ENCODE data around the gene LDLRAD1.
"Not testable (repeated sequence)": the region's sequence is repeated elsewhere in the genome, so short reads cannot be mapped to it uniquely, and the experiment has no call there.

LDLRAD1 gene

GRCh38 chr1:53992085-53992874 lies 25.7 kb downstream of the LDLRAD1 start:
- DNase-seq: no peak

DNA sequence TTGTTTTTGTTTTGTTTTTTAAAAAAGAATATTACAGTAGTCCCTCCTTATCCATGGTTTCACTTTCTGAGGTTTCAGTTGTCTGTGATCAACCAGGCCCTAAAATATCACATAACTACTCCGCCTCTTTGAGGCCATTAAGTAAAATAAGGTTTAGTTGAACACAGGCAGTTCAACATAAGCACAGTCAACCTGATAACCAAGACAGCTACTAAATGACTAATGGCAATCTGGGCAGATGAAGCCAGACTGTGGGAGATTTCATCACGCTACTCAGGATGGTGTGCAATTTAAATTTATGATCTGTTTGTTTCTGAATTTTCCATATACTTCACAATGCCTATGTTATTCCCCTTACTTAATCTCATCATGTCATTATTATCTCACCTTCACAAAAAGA lies 30.1 kb downstream of the LDLRAD1 start:
- DNase-seq: no peak

- no peak for DNase-seq
Measured at GRCh38 chr1:53986458-53986857, 31.5 kb downstream of the LDLRAD1 start.

DNA sequence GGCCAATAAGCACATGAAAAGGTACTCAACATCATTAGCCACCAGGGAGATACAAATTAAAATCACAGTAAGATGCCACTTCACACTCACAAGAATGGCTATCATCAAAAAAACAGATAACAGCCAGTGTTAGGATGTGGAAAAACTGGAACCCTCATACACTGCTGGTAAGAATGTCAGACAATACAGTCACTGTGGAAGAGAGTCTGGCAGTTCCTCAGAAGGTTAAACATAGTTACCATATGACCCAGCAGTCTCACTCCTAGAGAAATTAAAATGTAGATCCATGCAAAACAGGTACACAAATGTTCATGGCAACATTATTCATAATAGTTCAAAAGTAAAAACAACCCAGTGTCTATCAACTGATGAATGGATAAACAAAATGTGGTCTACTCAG lies 33.3 kb downstream of the LDLRAD1 start:
- no peak for DNase-seq

DNA sequence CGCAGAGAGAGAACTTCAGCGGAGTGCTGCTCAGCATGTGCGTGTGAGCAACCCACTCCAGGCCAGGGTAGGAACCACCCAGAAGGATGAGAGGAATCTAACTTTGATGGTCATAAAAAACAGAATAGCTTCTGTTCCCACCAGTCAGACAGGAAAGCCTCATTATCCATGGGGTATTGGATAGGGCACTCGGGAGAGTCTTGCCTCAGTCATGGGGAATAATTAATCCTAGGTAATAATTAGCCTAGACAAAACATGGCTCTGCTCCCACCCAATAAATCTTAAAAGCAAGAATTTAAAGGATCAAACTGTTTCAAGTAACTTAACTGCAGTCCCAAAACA lies 35.3 kb downstream of the LDLRAD1 start:
- no peak for DNase-seq

GRCh38 chr1:53982034-53982762 lies 35.8 kb downstream of the LDLRAD1 start:
- DNase-seq: no peak

GRCh38 chr1:53981220-53981619 lies 36.8 kb downstream of the LDLRAD1 start:
- DNase-seq: no peak

DNA sequence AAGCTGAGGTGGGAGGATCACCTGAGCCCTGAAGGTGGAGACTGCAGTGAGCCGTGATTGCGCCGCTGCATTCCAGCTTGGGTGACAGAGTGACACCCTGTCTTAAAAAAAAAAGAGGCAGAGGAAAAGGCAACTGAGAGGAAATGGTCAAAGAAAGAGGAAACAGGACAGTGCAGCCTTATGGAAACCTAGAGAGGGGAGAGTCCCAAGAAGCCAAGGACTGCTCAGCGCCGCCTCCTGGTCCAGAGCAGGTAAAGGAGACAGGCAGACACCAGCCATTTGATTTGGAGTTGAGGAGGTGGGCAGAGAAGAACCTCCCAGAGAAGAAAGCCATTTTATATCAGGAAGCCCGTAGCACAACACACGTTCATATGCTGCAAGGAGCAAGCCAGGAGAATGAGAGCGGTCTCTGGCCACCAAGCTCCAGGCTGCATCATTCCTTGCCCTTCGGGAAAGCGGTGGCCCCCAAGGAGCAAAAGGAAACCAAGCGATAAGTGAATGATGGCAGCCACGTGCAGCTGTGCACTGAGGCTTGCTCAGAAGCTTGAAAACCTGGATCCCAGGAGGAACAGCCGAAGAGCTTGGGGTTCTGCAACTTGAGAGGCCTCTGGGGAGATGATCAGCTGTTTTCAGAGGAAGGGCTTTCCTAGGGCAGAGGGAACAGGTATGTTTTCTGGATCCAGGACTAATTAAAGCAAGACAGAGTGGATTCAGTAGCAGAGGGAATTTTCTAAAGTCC lies 38.1 kb downstream of the LDLRAD1 start:
- no peak for DNase-seq

DNA sequence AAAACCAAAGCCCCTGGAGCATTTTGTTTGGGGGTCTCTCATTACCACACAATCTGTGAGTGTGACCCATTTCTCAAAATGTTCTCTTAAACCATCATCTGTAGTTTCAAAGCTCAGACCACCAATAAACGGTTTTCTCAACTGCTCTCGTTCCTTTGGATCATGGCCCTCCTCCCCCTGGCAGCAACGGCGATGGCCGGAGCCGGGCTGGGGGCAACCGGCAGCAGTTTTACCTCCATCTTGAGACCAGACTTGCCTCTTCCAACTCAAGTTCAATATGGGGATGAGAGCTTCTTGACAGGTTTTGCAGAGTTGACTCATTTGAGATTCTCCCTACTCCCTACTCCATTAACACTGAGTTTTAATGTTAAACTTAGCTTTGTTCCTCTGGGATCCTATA lies 42.1 kb downstream of the LDLRAD1 start:
- DNase-seq: no peak

DNA sequence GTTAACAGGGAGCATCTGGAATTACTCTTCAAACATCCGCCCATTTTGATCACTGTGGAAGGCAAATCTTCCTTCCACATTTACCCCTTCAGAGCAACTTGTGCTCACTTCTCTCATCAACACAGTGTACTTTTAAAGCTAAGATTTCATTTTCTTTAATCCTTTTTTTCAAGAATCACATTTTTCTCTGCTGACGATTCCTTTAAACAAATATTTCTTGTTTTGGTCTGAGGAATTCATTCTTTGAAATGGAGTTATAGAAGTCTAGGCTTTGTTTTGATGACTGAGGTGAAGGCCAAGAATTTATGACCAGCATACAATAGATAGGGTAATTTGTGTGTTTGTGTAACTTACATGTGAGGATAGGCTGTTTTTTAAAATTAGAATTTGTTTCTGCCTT lies 46.3 kb downstream of the LDLRAD1 start:
- no peak for DNase-seq

GRCh38 chr1:53969323-53969722 lies 48.7 kb downstream of the LDLRAD1 start:
- not testable (repeated sequence) for DNase-seq

DNA sequence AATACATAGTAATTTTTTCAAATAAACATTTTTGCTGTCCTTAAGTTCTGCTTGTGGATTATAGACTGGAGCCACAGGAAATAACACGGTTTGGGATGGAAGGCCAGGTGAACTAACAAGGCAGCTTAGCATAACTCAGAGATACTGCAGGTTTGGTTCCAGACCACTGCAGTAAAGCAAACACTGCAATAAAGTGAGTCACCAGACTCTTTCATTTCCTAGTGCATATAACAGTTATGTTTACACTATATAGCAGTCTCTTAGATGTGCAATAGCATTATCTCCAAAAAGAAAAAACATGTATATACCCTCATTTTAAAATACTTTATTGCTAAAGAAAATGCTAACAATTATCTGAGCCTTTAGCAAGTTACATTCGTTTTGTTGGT lies 49.9 kb downstream of the LDLRAD1 start:
- DNase-seq: no peak

DNA sequence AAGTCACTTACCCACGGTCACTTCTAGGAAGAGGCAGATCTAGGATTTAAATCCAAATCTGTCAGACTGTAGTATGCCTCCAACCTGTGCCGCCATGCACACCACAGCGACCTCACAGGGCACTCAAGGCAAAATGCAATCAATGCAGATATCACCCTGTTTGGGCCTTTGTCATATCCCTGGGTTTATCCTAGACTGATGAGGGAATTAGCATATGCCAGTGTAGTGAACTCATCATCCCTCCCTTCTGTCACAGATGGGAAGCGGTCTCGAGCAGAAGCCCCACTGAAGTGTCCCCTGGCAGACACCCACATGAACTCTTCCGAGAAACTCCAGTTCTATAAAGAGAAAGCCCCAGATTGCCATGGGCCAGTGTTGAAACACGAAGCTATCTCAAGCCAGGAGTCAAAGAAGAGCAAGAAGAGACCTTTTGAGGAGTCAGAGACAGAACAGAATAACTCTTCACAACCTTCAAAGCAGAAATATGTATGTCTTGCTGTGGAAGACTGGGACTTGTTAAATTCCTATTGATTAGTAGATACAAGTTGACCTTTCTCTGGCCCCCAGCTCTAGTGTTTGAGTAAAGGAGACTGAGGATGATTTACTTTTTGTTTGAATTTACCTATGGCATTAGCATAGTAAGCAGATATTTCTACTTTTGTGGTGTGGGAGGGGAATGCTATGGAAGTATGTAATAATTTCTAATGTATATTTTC lies 50.4 kb downstream of the LDLRAD1 start:
- no peak for DNase-seq

DNA sequence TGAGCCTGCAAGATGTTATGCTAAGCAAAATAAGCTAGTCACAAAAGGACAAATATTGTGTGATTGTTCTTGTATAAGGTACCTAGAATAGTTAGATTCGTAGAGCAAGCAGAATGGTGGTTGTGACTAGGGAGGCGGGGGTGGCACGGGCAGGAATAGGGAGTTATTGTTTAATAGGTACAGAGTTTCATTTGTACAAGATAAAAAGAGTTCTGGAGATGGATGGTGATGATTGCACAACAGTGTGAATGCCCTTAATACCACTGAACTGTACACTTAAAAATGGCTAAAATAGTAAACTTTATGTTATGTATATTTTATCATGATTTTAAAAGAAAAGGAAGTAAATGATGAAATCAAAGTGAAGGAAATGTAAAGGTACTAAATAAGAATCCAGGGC lies 51.2 kb downstream of the LDLRAD1 start:
- DNase-seq: no peak

- DNase-seq: no peak
Measured at GRCh38 chr1:53964109-53964508, 53.9 kb downstream of the LDLRAD1 start.

DNA sequence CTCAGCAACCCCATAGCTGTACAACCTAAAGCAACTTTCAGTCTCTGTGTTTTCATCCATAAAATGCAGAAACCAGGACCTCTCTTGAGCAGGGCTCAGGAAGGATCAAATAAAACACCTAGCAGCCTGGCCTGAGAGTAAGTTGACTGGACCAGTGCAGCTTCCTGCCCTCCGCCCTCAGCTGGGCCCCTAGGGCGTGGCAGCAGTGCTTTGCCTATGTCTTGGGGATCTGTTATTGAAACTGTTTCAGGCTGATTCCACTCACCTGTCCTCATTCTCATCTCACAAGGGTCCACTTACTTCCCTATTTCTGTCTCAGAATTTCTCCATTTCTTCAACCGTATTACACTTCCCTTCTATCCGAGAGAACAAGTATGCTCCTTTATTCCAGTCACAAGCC lies 54.5 kb downstream of the LDLRAD1 start:
- no peak for DNase-seq

DNA sequence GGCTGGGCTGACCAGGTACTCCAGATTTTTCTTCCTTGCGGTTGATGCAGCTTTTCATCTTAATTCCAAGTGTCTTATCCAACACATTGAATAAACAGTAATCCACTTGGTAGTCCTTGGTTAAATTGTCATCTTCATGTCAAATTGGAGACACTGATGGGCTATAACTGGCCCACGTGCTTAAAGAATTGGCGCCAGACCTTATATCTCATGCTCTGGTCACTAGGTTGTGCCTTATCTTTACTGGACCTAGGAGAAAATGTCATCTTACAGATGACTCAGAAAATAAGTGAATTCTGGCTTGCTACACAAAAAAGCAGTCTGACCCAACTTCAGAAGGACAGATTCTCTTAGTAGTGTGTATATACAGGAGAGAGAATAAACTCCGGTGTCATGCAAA lies 55.6 kb downstream of the LDLRAD1 start:
- DNase-seq: no peak

DNA sequence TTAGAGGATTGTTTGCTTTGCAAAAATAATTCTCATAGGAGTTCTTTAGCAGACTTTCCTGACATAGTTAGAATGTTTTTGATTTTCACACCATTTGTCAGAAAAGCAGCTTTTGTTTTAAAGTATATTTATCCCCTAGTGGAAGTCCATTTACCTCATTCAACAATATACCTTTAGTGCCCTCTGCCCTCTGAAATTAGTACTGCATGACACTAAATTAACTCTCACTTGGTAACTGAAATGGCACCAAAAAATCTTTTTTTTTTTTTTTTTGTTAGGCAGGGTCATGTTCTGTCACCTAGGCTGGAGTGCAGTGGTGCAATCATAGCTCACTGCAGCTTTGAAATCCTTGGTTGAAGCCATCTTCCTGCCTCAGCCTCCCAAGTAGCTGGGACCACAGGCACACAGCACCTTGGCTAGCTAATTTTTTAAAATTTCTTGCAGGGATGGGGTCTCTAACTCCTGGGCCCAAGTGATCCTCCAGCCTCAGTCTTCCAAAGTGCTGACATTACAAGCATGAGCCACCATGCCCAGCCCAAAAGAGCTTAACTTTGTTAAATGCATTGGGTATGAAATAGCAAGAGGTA lies 58.2 kb downstream of the LDLRAD1 start:
- DNase-seq: no peak
